Left lung (tissue), 10 donors: Measurements from ENCODE around the gene FHIT. TPM values are rescaled to one million over a fixed set of nuclear protein-coding genes. Genes with fewer than 3 reads are reported as not detected.

Source experiments
- ATAC-seq: fragments of 200-7000 bp; cut with Tn5 transposase; one replicate; pipeline ENCODE4 v1.9.1; 2020; ENCODE audit warnings: moderate library complexity
- DNase-seq, 4 donors: peaks; one replicate each; pipeline ENCODE4 v3.0.0-alpha.2; 2013 to 2020
- H3K27ac ChIP-seq, 2 donors: fragments of 200-600 bp; sonication (generic) in 1 of 2; one replicate each; pipeline versions ENCODE4 v1.5.0 to v1.8.0; 2020 to 2021
- H3K27me3 ChIP-seq, 2 donors: fragments of 200-600 bp; sonication (generic) in 1 of 2; one replicate each; pipeline versions ENCODE4 v1.5.0 to v1.8.0; 2020 to 2021
- H3K36me3 ChIP-seq, 2 donors: fragments of 200-600 bp; sonication (generic) in 1 of 2; one replicate each; pipeline versions ENCODE4 v1.5.0 to v1.8.0; 2020 to 2021
- H3K4me1 ChIP-seq, 2 donors: fragments of 200-600 bp; one replicate each; pipeline ENCODE4 v1.8.0; 2021
- H3K4me3 ChIP-seq, 2 donors: fragments of 200-600 bp; sonication (generic) in 1 of 2; one replicate each; pipeline versions ENCODE4 v1.5.0 to v1.8.0; 2020 to 2021; ENCODE audit warnings: mild to moderate bottlenecking in 1 of 2
- H3K9me3 ChIP-seq, 2 donors: fragments of 200-600 bp; sonication (generic) in 1 of 2; one replicate each; pipeline versions ENCODE4 v1.5.0 to v1.8.0; 2020 to 2021
- intact Hi-C, 2 donors: fragments of 100-400 bp; cut with DNase I; formaldehyde crosslinking; loops; one replicate each; pipeline versions ENCODE4 v1.11.2 to v1.14.2; 2022
- polyA plus RNA-seq, 6 donors: library from polyadenylated mRNA; unstranded; fragments of 120-200 nt; gene quantifications; one replicate each; pipeline ENCODE4 v1.2.1, GENCODE V29; 2013; ENCODE audit not compliant: insufficient read length in 6 of 6
- total RNA-seq, 2 donors: library from RNA; stranded (reverse); fragmentation: NEBNext Ultra II Directional; extraction: Animal tissue kit (Norgen Biotek cat#: 25700); gene quantifications; one replicate each; pipeline ENCODE4 v1.2.1, GENCODE V29; 2021
- TF ChIP-seq, protein P1 (sequence below), 2 donors: fragments of 200-600 bp; sonication (generic) in 1 of 2; IDR thresholded peaks; one replicate each; pipeline versions ENCODE4 v1.5.0 to v1.8.0; 2021; ENCODE audit warnings: antibody characterized with exemption in 2 of 2
- donor health status: DM: no; HTN: yes; CAD: no.
- donor health status: DM: no; HTN: no; CAD: no.

Gene FHIT
- total and polyA plus RNA-seq, 8 donors = 8.5 to 16.3 (median 9.7) TPM

DNA sequence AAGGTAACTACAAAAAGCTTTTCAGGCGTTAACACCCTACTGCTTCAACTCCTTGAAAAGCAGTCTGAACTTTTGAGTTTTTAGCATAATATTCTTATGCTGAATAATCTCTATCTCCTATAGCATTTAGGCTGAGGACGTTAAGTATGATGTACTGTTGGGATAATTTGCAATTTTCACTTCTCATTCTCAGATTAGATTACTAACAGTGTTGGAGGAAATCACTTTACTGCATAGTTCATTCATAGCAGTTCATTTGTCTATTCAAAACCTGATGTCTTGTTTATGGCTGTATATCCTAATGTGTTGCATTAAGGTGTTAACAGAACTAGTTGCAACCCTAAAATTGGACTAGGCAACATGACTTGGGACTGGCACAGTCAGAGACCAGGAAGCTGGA lies 983.1 kb downstream of the FHIT start:
- H3K4me3 ChIP-seq = no peak overlapping the region
- intact Hi-C loops = no loop called here
- no peaks in the 10 kb centered on the region for H3K27me3 ChIP-seq
- ATAC-seq = no peak
- no peak overlapping the region for H3K27ac ChIP-seq
- DNase-seq = no peak
- TF ChIP-seq, protein P1, sequence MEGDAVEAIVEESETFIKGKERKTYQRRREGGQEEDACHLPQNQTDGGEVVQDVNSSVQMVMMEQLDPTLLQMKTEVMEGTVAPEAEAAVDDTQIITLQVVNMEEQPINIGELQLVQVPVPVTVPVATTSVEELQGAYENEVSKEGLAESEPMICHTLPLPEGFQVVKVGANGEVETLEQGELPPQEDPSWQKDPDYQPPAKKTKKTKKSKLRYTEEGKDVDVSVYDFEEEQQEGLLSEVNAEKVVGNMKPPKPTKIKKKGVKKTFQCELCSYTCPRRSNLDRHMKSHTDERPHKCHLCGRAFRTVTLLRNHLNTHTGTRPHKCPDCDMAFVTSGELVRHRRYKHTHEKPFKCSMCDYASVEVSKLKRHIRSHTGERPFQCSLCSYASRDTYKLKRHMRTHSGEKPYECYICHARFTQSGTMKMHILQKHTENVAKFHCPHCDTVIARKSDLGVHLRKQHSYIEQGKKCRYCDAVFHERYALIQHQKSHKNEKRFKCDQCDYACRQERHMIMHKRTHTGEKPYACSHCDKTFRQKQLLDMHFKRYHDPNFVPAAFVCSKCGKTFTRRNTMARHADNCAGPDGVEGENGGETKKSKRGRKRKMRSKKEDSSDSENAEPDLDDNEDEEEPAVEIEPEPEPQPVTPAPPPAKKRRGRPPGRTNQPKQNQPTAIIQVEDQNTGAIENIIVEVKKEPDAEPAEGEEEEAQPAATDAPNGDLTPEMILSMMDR (IDR thresholded peaks at IDR 0.05) = no peak
- no peaks in the 10 kb centered on the region for H3K4me1 ChIP-seq
- no peaks in the 10 kb centered on the region for H3K36me3 ChIP-seq
- peaks cover 0 to under 1% of the 10 kb centered on the region in 2 donors for H3K9me3 ChIP-seq

DNA sequence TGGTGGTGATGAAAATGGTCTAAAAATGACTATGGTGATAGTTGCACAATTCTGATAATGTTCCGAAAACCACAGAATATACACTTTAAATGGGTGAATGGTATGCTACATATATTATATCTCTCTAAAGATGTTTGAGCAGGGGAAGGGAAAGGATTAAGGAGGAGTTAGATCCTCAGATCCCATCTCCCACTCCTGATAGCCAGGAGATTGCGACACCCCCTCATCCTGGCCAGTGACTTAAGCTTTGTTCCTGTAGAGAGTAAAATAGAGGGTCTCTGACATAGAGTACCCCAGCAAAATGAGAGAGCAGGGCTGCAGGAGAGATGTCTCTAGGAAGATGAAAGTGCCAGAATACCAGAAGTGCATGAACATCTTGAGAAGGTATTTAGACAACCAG lies 984.8 kb downstream of the FHIT start:
- H3K9me3 ChIP-seq = peaks cover 0 to 6% of the 10 kb centered on the region in 2 donors
- ATAC-seq = no peak
- H3K27ac ChIP-seq = no peak overlapping the region
- H3K4me1 ChIP-seq = no peaks in the 10 kb centered on the region
- H3K36me3 ChIP-seq = no peaks in the 10 kb centered on the region
- intact Hi-C loops = no loop called here
- no peaks in the 10 kb centered on the region for H3K27me3 ChIP-seq
- TF ChIP-seq, protein P1 (IDR thresholded peaks at IDR 0.05) = no peak
- DNase-seq = no peak
- no peak overlapping the region for H3K4me3 ChIP-seq

DNA sequence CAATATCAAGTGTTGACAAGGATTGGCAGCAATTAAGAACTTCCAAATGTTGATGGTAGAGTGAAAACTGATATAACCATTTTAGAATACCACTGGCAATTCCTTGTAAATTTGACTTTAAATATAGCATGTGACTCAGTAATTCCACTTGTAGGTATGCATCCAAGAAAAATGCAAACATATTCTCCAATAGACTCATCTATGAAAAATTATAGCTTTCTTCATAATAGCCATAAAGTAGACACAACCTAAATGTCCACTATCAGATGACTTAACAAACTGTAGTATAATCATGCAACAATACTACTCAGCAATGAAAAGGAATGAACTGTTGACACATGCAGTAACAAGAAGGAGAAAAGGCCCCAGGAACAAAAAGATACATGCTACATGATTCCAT lies 988.1 kb downstream of the FHIT start:
- ATAC-seq (no peak), DNase-seq (no peak)
- intact Hi-C loops = no loop called here
- Histone ChIP-seq H3K36me3 (no peaks in the 10 kb centered on the region), H3K4me3 (no peak overlapping the region), H3K9me3 (peaks cover 0 to 6% of the 10 kb centered on the region in 2 donors), H3K27me3 (no peaks in the 10 kb centered on the region), H3K4me1 (no peaks in the 10 kb centered on the region), H3K27ac (no peak overlapping the region)
- TF ChIP-seq, protein P1 (IDR thresholded peaks at IDR 0.05) = no peak

DNA sequence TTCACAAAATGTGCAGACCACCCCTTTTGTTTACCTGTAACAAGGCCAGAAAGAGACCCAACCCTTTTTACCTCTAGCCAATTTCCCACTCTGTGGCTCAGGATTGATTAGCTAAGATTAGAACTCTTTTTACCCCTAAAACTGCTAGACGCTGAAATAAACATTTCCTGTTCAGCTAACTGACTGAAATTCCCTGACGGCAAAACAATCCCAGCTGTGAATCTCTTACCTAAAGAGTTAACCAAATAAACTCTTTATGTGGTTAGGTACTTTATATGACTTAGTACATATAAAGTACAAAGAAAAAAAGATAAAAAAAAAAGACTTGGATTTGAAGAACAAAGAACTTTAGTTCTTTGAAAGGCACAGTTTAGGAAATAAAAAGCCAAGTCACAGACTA lies 988.7 kb downstream of the FHIT start:
- Histone ChIP-seq H3K27me3 (no peaks in the 10 kb centered on the region), H3K9me3 (peaks cover 0 to 6% of the 10 kb centered on the region in 2 donors), H3K4me1 (no peaks in the 10 kb centered on the region), H3K27ac (no peak overlapping the region), H3K36me3 (no peaks in the 10 kb centered on the region), H3K4me3 (no peak overlapping the region)
- intact Hi-C loops = no loop called here
- ATAC-seq (no peak), DNase-seq (no peak)
- TF ChIP-seq, protein P1 (IDR thresholded peaks at IDR 0.05) = no peak

DNA sequence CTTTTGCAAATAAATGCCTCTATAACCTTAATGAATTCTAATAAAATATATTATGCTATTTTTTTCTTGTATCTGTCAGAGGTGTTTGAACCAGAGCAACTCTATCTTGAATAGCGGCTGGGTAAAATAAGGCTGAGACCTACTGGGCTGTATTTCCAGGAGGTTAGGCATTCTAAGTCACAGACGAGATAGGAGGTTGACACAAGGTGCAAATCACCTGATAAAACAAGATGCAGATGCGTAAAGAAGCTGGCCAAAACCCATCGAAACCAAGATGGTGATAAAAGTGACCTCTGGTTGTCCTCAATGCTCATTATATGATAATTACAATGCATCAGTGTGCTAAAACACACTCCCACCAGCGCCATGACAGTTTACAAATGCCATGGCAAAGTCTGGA lies 990.7 kb downstream of the FHIT start:
- Histone ChIP-seq H3K27ac (no peak overlapping the region), H3K27me3 (no peaks in the 10 kb centered on the region), H3K9me3 (peaks cover 0 to 6% of the 10 kb centered on the region in 2 donors), H3K4me3 (no peak overlapping the region), H3K4me1 (no peaks in the 10 kb centered on the region), H3K36me3 (no peaks in the 10 kb centered on the region)
- TF ChIP-seq, protein P1 (IDR thresholded peaks at IDR 0.05) = no peak
- DNase-seq (no peak), ATAC-seq (no peak)
- intact Hi-C loops = no loop called here
